Germinal center (tissue), 1 donor: ENCODE measurements around the gene MSI2.

Experiments
- DNase-seq: peaks from one replicate; pipeline ENCODE4 v3.0.0; 2012; ENCODE audit warnings: mixed read lengths, low spot score

Gene MSI2

GRCh38 chr17:57246257-57246656, 10.1 kb upstream of the MSI2 start:
- no peak for DNase-seq

- no peak for DNase-seq
These were observed 9.1 kb upstream of the MSI2 start for GRCh38 chr17:57247261-57247660.

GRCh38 chr17:57247913-57248312, 8.4 kb upstream of the MSI2 start:
- DNase-seq: no peak

GRCh38 chr17:57249520-57249919, 6.8 kb upstream of the MSI2 start:
- DNase-seq: no peak

- DNase-seq: no peak
These were observed 5.0 kb upstream of the MSI2 start for GRCh38 chr17:57251211-57251787.

GRCh38 chr17:57253362-57254065, 2.8 kb upstream of the MSI2 start:
- DNase-seq: no peak

GRCh38 chr17:57255182-57255775, 1.0 kb upstream of the MSI2 start:
- no peak for DNase-seq

- DNase-seq: peak; percentile 21
These were observed 387 bp downstream of the MSI2 start for GRCh38 chr17:57256708-57257112.

GRCh38 chr17:57257195-57257894, 1.0 kb downstream of the MSI2 start:
- peak; percentile 19 for DNase-seq

GRCh38 chr17:57257895-57258851, 1.9 kb downstream of the MSI2 start:
- DNase-seq: no peak

GRCh38 chr17:57259306-57259705, 3.0 kb downstream of the MSI2 start:
- DNase-seq: no peak

- DNase-seq: no peak
These were observed 3.5 kb downstream of the MSI2 start for GRCh38 chr17:57259817-57260216.

GRCh38 chr17:57260325-57261083, 4.2 kb downstream of the MSI2 start:
- peak; percentile 45 for DNase-seq

GRCh38 chr17:57261084-57261461, 4.8 kb downstream of the MSI2 start:
- no peak for DNase-seq

- no peak for DNase-seq
These were observed 6.2 kb downstream of the MSI2 start for GRCh38 chr17:57262557-57262956.

GRCh38 chr17:57264250-57264649, 7.9 kb downstream of the MSI2 start:
- DNase-seq: no peak

- DNase-seq: no peak
These were observed 8.5 kb downstream of the MSI2 start for GRCh38 chr17:57264776-57265175.

GRCh38 chr17:57266902-57267311, 10.6 kb downstream of the MSI2 start:
- no peak for DNase-seq

GRCh38 chr17:57268181-57268580, 11.9 kb downstream of the MSI2 start:
- no peak for DNase-seq

GRCh38 chr17:57269052-57269451, 12.7 kb downstream of the MSI2 start:
- no peak for DNase-seq

- no peak for DNase-seq
These were observed 13.4 kb downstream of the MSI2 start for GRCh38 chr17:57269598-57270255.
